H1 (cell line): ENCODE data around the gene CAST. TPM values are rescaled to one million over a fixed set of nuclear protein-coding genes. Genes with fewer than 3 reads are reported as not detected.

Source experiments
- CTCF ChIA-PET: fragments of 300-600 bp; sonication (Branson Sonifier 250); formaldehyde crosslinking; loops from one replicate; lab custom pipeline; 2021; ENCODE audit not compliant: partially characterized antibody; lab: Charles Lee
- POLR2A ChIA-PET: fragments of 300-600 bp; sonication (Branson Sonifier 250); formaldehyde crosslinking; loops from one replicate; lab custom pipeline; 2021; ENCODE audit warnings: inconsistent platforms; ENCODE audit not compliant: partially characterized antibody; lab: Charles Lee
- DNase-seq, 2 experiments: peaks; one replicate each; pipeline versions ENCODE4 v3.0.0 to v3.0.0-alpha.2; 2010 to 2022; ENCODE audit warnings: low spot score in 2 of 2, low read depth in 1 of 2, mixed read lengths in 1 of 2
- FAIRE-seq: peaks from 2 replicates; lab custom pipeline; 2011; peaks lifted over from hg19 to GRCh38; lab: Jason Lieb, UNC
- H2AFZ ChIP-seq: 2 replicates; pipeline ENCODE4 v1.8.1; 2012; ENCODE audit warnings: low read length, inconsistent platforms
- H2AK5ac ChIP-seq: 2 replicates; pipeline ENCODE4 v1.6.1; 2013; ENCODE audit warnings: low read depth, low read length
- H2BK120ac ChIP-seq: replicated peaks from 2 replicates; pipeline ENCODE3; 2013; ENCODE audit warnings: low read depth, low read length, inconsistent platforms
- H2BK12ac ChIP-seq: 2 replicates; pipeline ENCODE4 v1.6.1; 2013; ENCODE audit warnings: low read depth, low read length
- H2BK15ac ChIP-seq: 2 replicates; pipeline ENCODE4 v1.6.1; 2013; ENCODE audit warnings: low read length
- H2BK20ac ChIP-seq: 2 replicates; pipeline ENCODE4 v1.6.1; 2013; ENCODE audit warnings: low read length
- H2BK5ac ChIP-seq: 2 replicates; pipeline ENCODE4 v1.6.1; 2013; ENCODE audit warnings: low read depth, low read length
- H3K14ac ChIP-seq: 2 replicates; pipeline ENCODE4 v1.6.1; 2013; ENCODE audit warnings: inconsistent platforms; ENCODE audit not compliant: insufficient read length
- H3K18ac ChIP-seq: 2 replicates; pipeline ENCODE4 v1.6.1; 2013; ENCODE audit warnings: low read length; ENCODE audit errors: extremely low read depth
- H3K23ac ChIP-seq: 2 replicates; pipeline ENCODE4 v1.6.1; 2013; ENCODE audit warnings: inconsistent platforms; ENCODE audit not compliant: insufficient read length
- H3K23me2 ChIP-seq: 2 replicates; pipeline ENCODE4 v1.6.1; 2013; ENCODE audit warnings: low read depth, low read length
- H3K27ac ChIP-seq: 2 replicates; pipeline ENCODE4 v1.6.1; 2011; ENCODE audit warnings: low read depth, low read length, inconsistent platforms
- H3K27me3 ChIP-seq, 4 experiments: replicated peaks in 1 of 4; 1 replicate in 1 of 4; 2 replicates in 3 of 4; pipeline versions ENCODE4 v1.6.1 to v1.8.1; 2011 to 2013; ENCODE audit warnings: low read length in 3 of 4, mild to moderate bottlenecking in 3 of 4, inconsistent platforms in 2 of 4, mixed read lengths in 2 of 4, moderate library complexity in 1 of 4; ENCODE audit not compliant: control insufficient read depth in 3 of 4, insufficient read depth in 3 of 4; ENCODE audit errors: extremely low read depth in 1 of 4
- H3K36me3 ChIP-seq, 4 experiments: 2 replicates each; pipeline versions ENCODE4 v1.6.1 to v1.8.1; 2011 to 2013; ENCODE audit warnings: mild to moderate bottlenecking in 4 of 4, low read length in 3 of 4, moderate library complexity in 2 of 4, control low read depth in 1 of 4, inconsistent platforms in 1 of 4; ENCODE audit not compliant: insufficient read depth in 4 of 4, control insufficient read depth in 2 of 4
- H3K4ac ChIP-seq: replicated peaks from 2 replicates; pipeline ENCODE3; 2013; ENCODE audit warnings: low read length, low read depth, mixed read lengths, inconsistent platforms; ENCODE audit not compliant: insufficient read length
- H3K4me1 ChIP-seq, 4 experiments: replicated peaks in 1 of 4; 1 replicate in 1 of 4; 2 replicates in 3 of 4; pipeline versions ENCODE4 v1.6.1 to v1.8.1; 2011 to 2013; ENCODE audit warnings: low read length in 3 of 4, inconsistent platforms in 2 of 4, mixed read lengths in 1 of 4; ENCODE audit not compliant: insufficient read depth in 4 of 4, control insufficient read depth in 3 of 4
- H3K4me2 ChIP-seq, 2 experiments: 2 replicates each; pipeline versions ENCODE4 v1.6.1 to v1.8.1; 2011 to 2013; ENCODE audit warnings: low read depth in 2 of 2, low read length in 2 of 2, control low read depth in 1 of 2, inconsistent platforms in 1 of 2, mild to moderate bottlenecking in 1 of 2; ENCODE audit not compliant: insufficient read depth in 1 of 2
- H3K4me3 ChIP-seq, 4 experiments: fragments of 200-600, 300-600 bp in 1 of 4; sonication (generic), shearing (Covaris generic), sonication (Bioruptor Twin) in 1 of 4; 2 replicates each; pipeline versions ENCODE4 v1.5.1 to v1.8.1; 2011 to 2016; ENCODE audit warnings: low read length in 4 of 4, low read depth in 3 of 4, control low read depth in 2 of 4, inconsistent platforms in 2 of 4, mild to moderate bottlenecking in 2 of 4, mixed read lengths in 1 of 4, moderate library complexity in 1 of 4; ENCODE audit not compliant: insufficient read depth in 2 of 4; ENCODE audit errors: extremely low read depth in 1 of 4
- H3K56ac ChIP-seq: replicated peaks from 2 replicates; pipeline ENCODE3; 2013; ENCODE audit warnings: low read depth, mild to moderate bottlenecking, mixed read lengths, low read length, inconsistent platforms; ENCODE audit not compliant: insufficient read length
- H3K79me1 ChIP-seq: 2 replicates; pipeline ENCODE4 v1.6.1; 2013; ENCODE audit warnings: low read depth, low read length, control low read depth
- H3K79me2 ChIP-seq, 2 experiments: 2 replicates each; pipeline versions ENCODE4 v1.6.1 to v1.8.1; 2012 to 2013; ENCODE audit warnings: low read length in 2 of 2, mild to moderate bottlenecking in 2 of 2, inconsistent platforms in 1 of 2; ENCODE audit not compliant: insufficient read depth in 2 of 2, control insufficient read depth in 1 of 2
- H3K9ac ChIP-seq, 4 experiments: replicated peaks in 1 of 4; 1 replicate in 1 of 4; 2 replicates in 3 of 4; pipeline versions ENCODE4 v1.6.1 to v1.8.1; 2011 to 2013; ENCODE audit warnings: low read depth in 3 of 4, low read length in 3 of 4, control low read depth in 2 of 4, mild to moderate bottlenecking in 2 of 4, moderate library complexity in 2 of 4, inconsistent platforms in 1 of 4; ENCODE audit errors: extremely low read depth in 1 of 4
- H3K9me3 ChIP-seq, 2 experiments: 2 replicates each; pipeline versions ENCODE4 v1.6.1 to v1.8.1; 2012 to 2013; ENCODE audit warnings: mild to moderate bottlenecking in 2 of 2, moderate library complexity in 2 of 2, control low read depth in 1 of 2, inconsistent platforms in 1 of 2, low read depth in 1 of 2, low read length in 1 of 2, mixed read lengths in 1 of 2; ENCODE audit not compliant: insufficient read depth in 2 of 2
- H4K20me1 ChIP-seq, 2 experiments: replicated peaks in 1 of 2; 2 replicates each; pipeline versions ENCODE3 to v1.8.1; 2011 to 2013; ENCODE audit warnings: inconsistent platforms in 2 of 2, low read length in 2 of 2, mild to moderate bottlenecking in 1 of 2; ENCODE audit not compliant: insufficient read depth in 2 of 2, control insufficient read depth in 1 of 2
- H4K5ac ChIP-seq: 2 replicates; pipeline ENCODE4 v1.6.1; 2013; ENCODE audit warnings: low read length, low read depth, mixed read lengths, inconsistent platforms; ENCODE audit not compliant: insufficient read length
- H4K8ac ChIP-seq: 2 replicates; pipeline ENCODE4 v1.8.0; 2013; ENCODE audit warnings: mild to moderate bottlenecking, moderate library complexity, low read length, inconsistent platforms; ENCODE audit not compliant: insufficient read depth; ENCODE audit errors: extremely low read depth
- H4K91ac ChIP-seq: replicated peaks from 2 replicates; pipeline ENCODE3; 2013; ENCODE audit warnings: low read length, mixed read lengths, inconsistent platforms; ENCODE audit not compliant: insufficient read length
- RBBP5 ChIP-seq: IDR thresholded peaks from 2 replicates; pipeline ENCODE4 v1.7.1; 2012; ENCODE audit warnings: low read depth, mild to moderate bottlenecking, inconsistent platforms, low read length, moderate library complexity, borderline replicate concordance
- WGBS, 2 experiments: shearing (Covaris generic) in 1 of 2; methylation state at CpG; one replicate each; pipeline versions ENCODE4 v1.1.6 to v1.1.7; 2013 to 2015; ENCODE audit warnings: low lambda C conversion rate in 2 of 2, mixed read lengths in 2 of 2, inconsistent platforms in 1 of 2, low coverage in 1 of 2, missing lambda C conversion rate in 1 of 2; ENCODE audit not compliant: insufficient replicate concordance in 2 of 2, insufficient coverage in 1 of 2, insufficient read length in 1 of 2; ENCODE audit errors: extremely low coverage in 1 of 2, missing lambda C conversion rate in 1 of 2; 5-methylcytosine and 5-hydroxymethylcytosine counted together
- polyA plus RNA-seq, 7 experiments: library from polyadenylated mRNA; depleted of rRNA in 3 of 7; stranded (reverse) in 5 of 7; unstranded in 2 of 7; fragments of >200 nt in 5 of 7; fragments of 200-250 nt in 2 of 7; gene quantifications; 1 replicate in 5 of 7; 2 replicates in 1 of 7; 4 replicates in 1 of 7; pipeline versions ENCODE4 v1.2.1 to v1.2.3, GENCODE V29; 2011 to 2013; ENCODE audit warnings: missing spikeins in 2 of 7, mixed read lengths in 2 of 7
- total RNA-seq: library from RNA; stranded (reverse); fragmentation: NEBNext Ultra II Directional; extraction: Animal tissue kit (Norgen Biotek cat#: 25700); gene quantifications from 2 replicates; pipeline ENCODE4 v1.2.1, GENCODE V29; 2021

CAST gene
- total and polyA plus RNA-seq, 2 of the 8 experiments (the other 6 are each of a cell fraction or from before 2014, with no cell fraction given): 9.0 to 48.2 TPM

- Histone ChIP-seq H3K14ac (no peak overlapping the region), H2BK120ac (no peak overlapping the region), H2BK20ac (no peak overlapping the region), H3K23ac (no peak overlapping the region), H4K5ac (no peak overlapping the region), H4K91ac (no peak overlapping the region), H3K23me2 (no peaks in the 10 kb centered on the region), H2AK5ac (no peak overlapping the region), H3K4me2 (no peak overlapping the region), H2BK12ac (no peak overlapping the region), H3K27me3 (peaks cover 0 to 2% (median under 1%) of the 10 kb centered on the region in 4 experiments; a peak in 2 of 7 replicates), H2AFZ (no peak overlapping the region), H3K4ac (no peak overlapping the region), H3K4me3 (no peak overlapping the region), H3K18ac (no peak overlapping the region), H3K79me2 (no peaks in the 10 kb centered on the region), H3K9ac (no peak overlapping the region), H3K4me1 (peaks cover 3 to 8% (median 7%) of the 10 kb centered on the region in 4 experiments; a peak in 5 of 7 replicates), H2BK5ac (no peak overlapping the region), H3K27ac (no peak overlapping the region), H4K8ac (no peak overlapping the region), H4K20me1 (no peaks in the 10 kb centered on the region), H3K79me1 (no peaks in the 10 kb centered on the region), H3K36me3 (no peaks in the 10 kb centered on the region), H2BK15ac (0 out of 2 replicates have a peak overlapping the region, but pooled peaks have one; percentile 75), H3K56ac (no peak overlapping the region)
- ChIA-PET CTCF (interaction anchor here (1.0 to 1.5 kb wide), 7 partner anchors 16 to 96 kb away, joined by 3 to 4 read pairs (median 3); no protein-coding TSS in a partner anchor), POLR2A (interaction anchor here (1.2 kb wide), 1 partner anchor 10 kb away, joined by 4 read pairs; no protein-coding TSS in a partner anchor)
- 95% methylated on average over 3 of the region's 3 CpGs; no CpG with 5 or more reads in 1 of the 2 experiments for WGBS, 2 experiments
- DNase-seq (no peak), FAIRE-seq (no peak)
- TF ChIP-seq RBBP5: no peak
- TF ChIP-seq, all 59 proteins: peak for 0
- no peaks in the 10 kb centered on the region for H3K9me3 ChIP-seq
These were observed 7.1 kb upstream of the CAST start for GRCh38 chr5:96655085-96655484.
